Astrocyte (in vitro differentiated cells and primary cell): ENCODE results near the gene SLC36A2. TPM values are rescaled to one million over a fixed set of nuclear protein-coding genes. Genes with fewer than 3 reads are reported as not detected.

Source experiments
- DNase-seq: peaks from one replicate; pipeline ENCODE4 v3.0.0-alpha.2; 2010; ENCODE audit warnings: low read depth
- FAIRE-seq: peaks from 2 replicates; lab custom pipeline; 2011; peaks lifted over from hg19 to GRCh38; lab: Jason Lieb, UNC
- H2AFZ ChIP-seq: 2 replicates; pipeline ENCODE4 v1.6.0; 2012; ENCODE audit warnings: low read depth, low read length, inconsistent platforms
- H3K27ac ChIP-seq: 2 replicates; pipeline ENCODE4 v1.5.1; 2011; ENCODE audit warnings: low read depth, low read length, inconsistent platforms
- H3K27me3 ChIP-seq: 2 replicates; pipeline ENCODE4 v1.6.0; 2011; ENCODE audit warnings: low read length, inconsistent platforms; ENCODE audit not compliant: insufficient read depth
- H3K36me3 ChIP-seq: 2 replicates; pipeline ENCODE4 v1.5.1; 2011; ENCODE audit warnings: low read length, inconsistent platforms; ENCODE audit not compliant: insufficient read depth
- H3K4me1 ChIP-seq: 2 replicates; pipeline ENCODE4 v1.5.1; 2011; ENCODE audit warnings: low read length, inconsistent platforms; ENCODE audit not compliant: insufficient read depth
- H3K4me2 ChIP-seq: 2 replicates; pipeline ENCODE4 v1.6.0; 2012; ENCODE audit warnings: low read length, inconsistent platforms
- H3K4me3 ChIP-seq: 2 replicates; pipeline ENCODE4 v1.5.1; 2011; ENCODE audit warnings: low read depth, mild to moderate bottlenecking, low read length, inconsistent platforms; ENCODE audit not compliant: insufficient read depth
- H3K79me2 ChIP-seq: 2 replicates; pipeline ENCODE4 v1.6.0; 2012; ENCODE audit warnings: mild to moderate bottlenecking, low read length, inconsistent platforms; ENCODE audit not compliant: insufficient read depth
- H3K9ac ChIP-seq: 2 replicates; pipeline ENCODE4 v1.6.0; 2012; ENCODE audit warnings: mild to moderate bottlenecking, low read length, inconsistent platforms
- H3K9me3 ChIP-seq: 2 replicates; pipeline ENCODE4 v1.5.1; 2012; ENCODE audit warnings: low read depth, mild to moderate bottlenecking, low read length, inconsistent platforms; ENCODE audit not compliant: insufficient read depth
- H4K20me1 ChIP-seq: 2 replicates; pipeline ENCODE4 v1.6.0; 2012; ENCODE audit warnings: low read length, inconsistent platforms; ENCODE audit not compliant: insufficient read depth
- H3K27ac Mint-ChIP-seq: one replicate; pipeline ENCODE4 v1.8.0; 2021; ENCODE audit warnings: mild to moderate bottlenecking, mixed read lengths; ENCODE audit not compliant: unreplicated experiment
- H3K27me3 Mint-ChIP-seq: one replicate; pipeline ENCODE4 v1.8.0; 2021; ENCODE audit warnings: low read depth, mixed read lengths; ENCODE audit not compliant: unreplicated experiment
- H3K36me3 Mint-ChIP-seq: one replicate; pipeline ENCODE4 v1.8.0; 2021; ENCODE audit warnings: low read depth, mixed read lengths; ENCODE audit not compliant: unreplicated experiment
- H3K4me1 Mint-ChIP-seq: one replicate; pipeline ENCODE4 v1.8.0; 2021; ENCODE audit warnings: low read depth, mixed read lengths; ENCODE audit not compliant: unreplicated experiment
- H3K4me3 Mint-ChIP-seq: one replicate; pipeline ENCODE4 v1.8.0; 2021; ENCODE audit warnings: mild to moderate bottlenecking, moderate library complexity, mixed read lengths; ENCODE audit not compliant: unreplicated experiment
- H3K9me3 Mint-ChIP-seq: one replicate; pipeline ENCODE4 v1.8.0; 2021; ENCODE audit warnings: mild to moderate bottlenecking, mixed read lengths; ENCODE audit not compliant: unreplicated experiment
- EZH2 ChIP-seq: IDR thresholded peaks from 2 replicates; pipeline ENCODE4 v1.6.1; 2012; ENCODE audit warnings: mild to moderate bottlenecking, low read length, inconsistent platforms; ENCODE audit not compliant: insufficient read depth
- total RNA-seq: library from RNA; stranded (reverse); gene quantifications from 2 replicates; pipeline ENCODE4 v1.2.1, GENCODE V29; 2021
- TF ChIP-seq, protein P1 (sequence below): IDR thresholded peaks from 2 replicates; pipeline ENCODE4 v1.5.1; 2011; ENCODE audit warnings: low read depth, mild to moderate bottlenecking, inconsistent platforms, low read length, moderate library complexity; ENCODE audit not compliant: insufficient read depth

SLC36A2 gene
- total RNA-seq, 1 donor from 2014 or later = not detected

DNA sequence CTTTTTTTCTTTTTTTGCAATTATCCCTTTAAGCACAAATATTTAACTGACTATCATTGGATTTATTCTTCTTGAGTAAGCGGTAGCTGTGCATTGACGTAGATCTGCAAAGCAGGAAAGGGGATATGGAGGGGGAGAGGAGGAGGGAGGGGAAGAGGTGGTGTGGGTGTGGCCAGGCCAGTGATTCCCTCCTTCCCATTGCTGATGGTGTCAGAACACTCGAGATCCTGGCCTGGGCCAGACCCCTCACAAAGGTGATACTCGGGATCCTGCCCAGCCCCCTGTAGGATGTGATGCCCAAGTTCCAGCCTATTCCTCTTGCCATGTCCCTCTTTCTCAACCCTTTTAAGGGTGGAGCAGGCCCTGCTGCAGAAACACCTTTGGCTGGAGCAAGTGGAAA, 53.7 kb downstream of the SLC36A2 start:
- H3K4me3 Mint-ChIP-seq = no peak overlapping the region
- peaks cover 2% of the 10 kb centered on the region for H3K9me3 Mint-ChIP-seq
- peaks cover 2% of the 10 kb centered on the region for H3K4me1 Mint-ChIP-seq
- no peaks in the 10 kb centered on the region for H3K36me3 Mint-ChIP-seq
- H3K27me3 Mint-ChIP-seq = peaks cover 4% of the 10 kb centered on the region
- Histone ChIP-seq H3K9me3 (no peaks in the 10 kb centered on the region), H3K27me3 (peaks cover 5% of the 10 kb centered on the region), H3K27ac (no peak overlapping the region), H3K79me2 (no peaks in the 10 kb centered on the region), H3K4me3 (no peak overlapping the region), H3K4me2 (no peak overlapping the region), H3K9ac (no peak overlapping the region), H3K4me1 (no peaks in the 10 kb centered on the region), H4K20me1 (no peaks in the 10 kb centered on the region), H3K36me3 (no peaks in the 10 kb centered on the region), H2AFZ (no peak overlapping the region)
- TF ChIP-seq EZH2 = no peak
- TF ChIP-seq, protein P1, sequence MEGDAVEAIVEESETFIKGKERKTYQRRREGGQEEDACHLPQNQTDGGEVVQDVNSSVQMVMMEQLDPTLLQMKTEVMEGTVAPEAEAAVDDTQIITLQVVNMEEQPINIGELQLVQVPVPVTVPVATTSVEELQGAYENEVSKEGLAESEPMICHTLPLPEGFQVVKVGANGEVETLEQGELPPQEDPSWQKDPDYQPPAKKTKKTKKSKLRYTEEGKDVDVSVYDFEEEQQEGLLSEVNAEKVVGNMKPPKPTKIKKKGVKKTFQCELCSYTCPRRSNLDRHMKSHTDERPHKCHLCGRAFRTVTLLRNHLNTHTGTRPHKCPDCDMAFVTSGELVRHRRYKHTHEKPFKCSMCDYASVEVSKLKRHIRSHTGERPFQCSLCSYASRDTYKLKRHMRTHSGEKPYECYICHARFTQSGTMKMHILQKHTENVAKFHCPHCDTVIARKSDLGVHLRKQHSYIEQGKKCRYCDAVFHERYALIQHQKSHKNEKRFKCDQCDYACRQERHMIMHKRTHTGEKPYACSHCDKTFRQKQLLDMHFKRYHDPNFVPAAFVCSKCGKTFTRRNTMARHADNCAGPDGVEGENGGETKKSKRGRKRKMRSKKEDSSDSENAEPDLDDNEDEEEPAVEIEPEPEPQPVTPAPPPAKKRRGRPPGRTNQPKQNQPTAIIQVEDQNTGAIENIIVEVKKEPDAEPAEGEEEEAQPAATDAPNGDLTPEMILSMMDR = no peak
- no peak for DNase-seq
- no peak overlapping the region for H3K27ac Mint-ChIP-seq
- FAIRE-seq = no peak

DNA sequence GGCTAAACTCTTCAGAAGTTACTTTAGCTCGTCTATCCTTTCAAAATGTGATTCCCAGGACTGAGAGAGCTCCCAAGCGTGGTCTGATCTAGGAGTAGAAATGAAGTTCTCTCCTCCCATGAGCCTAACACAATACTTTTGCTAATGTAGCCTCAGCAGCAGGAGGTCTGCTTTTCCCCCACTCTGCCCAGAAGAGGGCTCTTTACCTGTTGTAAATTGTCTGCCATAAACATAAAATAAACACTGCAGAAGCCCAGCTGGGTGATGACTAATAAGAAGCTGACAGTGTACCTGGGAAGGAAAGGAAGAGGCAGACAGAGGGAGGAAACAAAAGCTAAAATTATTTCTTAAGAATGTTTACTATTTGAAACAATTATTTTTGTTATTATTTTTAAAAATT, 59.2 kb downstream of the SLC36A2 start:
- Histone ChIP-seq H3K9me3 (no peaks in the 10 kb centered on the region), H3K27ac (no peak overlapping the region), H3K79me2 (no peaks in the 10 kb centered on the region), H4K20me1 (no peaks in the 10 kb centered on the region), H3K4me3 (no peak overlapping the region), H2AFZ (no peak overlapping the region), H3K9ac (no peak overlapping the region), H3K27me3 (no peaks in the 10 kb centered on the region), H3K4me2 (no peak overlapping the region), H3K4me1 (no peaks in the 10 kb centered on the region), H3K36me3 (no peaks in the 10 kb centered on the region)
- TF ChIP-seq, protein P1 = no peak
- no peak for TF ChIP-seq EZH2
- Mint-ChIP-seq H3K4me3 (no peak overlapping the region), H3K36me3 (no peaks in the 10 kb centered on the region), H3K27ac (no peak overlapping the region), H3K4me1 (no peaks in the 10 kb centered on the region), H3K27me3 (peaks cover 5% of the 10 kb centered on the region), H3K9me3 (no peaks in the 10 kb centered on the region)
- DNase-seq (no peak), FAIRE-seq (no peak)

DNA sequence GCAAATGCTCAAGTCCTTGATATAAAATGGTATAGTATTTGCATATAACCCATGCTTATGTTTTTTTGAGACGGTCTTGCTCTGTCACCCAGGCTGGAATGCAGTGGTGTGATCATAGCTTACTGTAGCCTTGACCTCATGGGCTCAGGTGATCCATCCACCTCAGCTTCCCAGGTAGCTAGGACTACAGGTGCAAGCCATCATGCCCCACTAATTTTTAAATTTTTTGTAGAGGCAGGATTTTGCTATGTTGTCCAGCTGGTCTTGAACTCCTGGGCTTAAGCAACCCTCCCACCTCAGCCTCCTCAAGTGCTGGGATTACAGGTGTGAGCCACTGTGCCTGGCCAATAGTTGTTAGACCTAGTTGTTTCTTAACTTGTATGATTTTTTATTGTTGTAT, 61.1 kb downstream of the SLC36A2 start:
- no peaks in the 10 kb centered on the region for H3K79me2 ChIP-seq
- H3K9me3 ChIP-seq = no peaks in the 10 kb centered on the region
- Mint-ChIP-seq H3K27me3 (peaks cover 7% of the 10 kb centered on the region), H3K27ac (no peak overlapping the region), H3K4me3 (no peak overlapping the region), H3K4me1 (no peaks in the 10 kb centered on the region), H3K9me3 (no peaks in the 10 kb centered on the region), H3K36me3 (no peaks in the 10 kb centered on the region)
- H3K4me1 ChIP-seq = no peaks in the 10 kb centered on the region
- no peaks in the 10 kb centered on the region for H3K27me3 ChIP-seq
- FAIRE-seq (no peak), DNase-seq (no peak)
- H2AFZ ChIP-seq = no peak overlapping the region
- H3K36me3 ChIP-seq = no peaks in the 10 kb centered on the region
- H3K9ac ChIP-seq = no peak overlapping the region
- no peak overlapping the region for H3K4me2 ChIP-seq
- H3K27ac ChIP-seq = no peak overlapping the region
- no peak for TF ChIP-seq EZH2
- TF ChIP-seq, protein P1 = no peak
- no peaks in the 10 kb centered on the region for H4K20me1 ChIP-seq
- H3K4me3 ChIP-seq = no peak overlapping the region
